Measurements from ENCODE around the gene RASGRP4. TPM values are rescaled to one million over a fixed set of nuclear protein-coding genes. Genes with fewer than 3 reads are reported as not detected.
"Not testable (repeated sequence)": the region's sequence is repeated elsewhere in the genome, so short reads cannot be mapped to it uniquely, and the experiment has no call there.

Gene RASGRP4
- total RNA-seq, 1 donor from 2014 or later = not detected

DNA sequence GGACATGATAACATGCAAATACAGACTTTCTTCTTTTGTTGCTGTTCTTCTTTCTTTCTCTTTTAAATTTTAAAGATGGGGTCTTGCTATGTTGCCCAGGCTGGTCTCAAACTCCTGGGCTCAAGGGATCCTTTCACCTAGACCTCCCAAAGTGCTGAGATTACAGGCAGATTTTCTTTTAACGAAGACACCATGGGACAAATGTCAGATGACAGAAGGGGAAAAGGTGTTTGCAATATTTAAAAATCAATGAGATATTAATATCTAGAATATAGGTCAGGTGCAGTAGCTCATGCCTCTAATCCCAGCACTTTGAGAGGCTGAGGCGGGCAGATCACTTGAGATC is 3.8 kb upstream of the RASGRP4 start:
- no peak overlapping the region for H3K4me3 ChIP-seq (ENCODE audit: insufficient read depth, low read depth, low read length)
- no peaks in the 10 kb centered on the region for H3K9me3 ChIP-seq (ENCODE audit: insufficient read depth, low read depth, low read length)
- peaks cover 2% of the 10 kb centered on the region for H3K36me3 Mint-ChIP-seq (ENCODE audit: low read depth, unreplicated experiment)
- no peak overlapping the region for H3K4me2 ChIP-seq (ENCODE audit: low read length)
- FAIRE-seq = no peak
- no peak overlapping the region for H3K27ac ChIP-seq (ENCODE audit: low read depth, low read length)
- H3K9me3 Mint-ChIP-seq (ENCODE audit: unreplicated experiment) = peaks cover 1% of the 10 kb centered on the region
- no peaks in the 10 kb centered on the region for H4K20me1 ChIP-seq (ENCODE audit: insufficient read depth, low read length)
- peaks cover 1% of the 10 kb centered on the region for H3K4me1 Mint-ChIP-seq (ENCODE audit: low read depth, unreplicated experiment)
- TF ChIP-seq, protein P1, sequence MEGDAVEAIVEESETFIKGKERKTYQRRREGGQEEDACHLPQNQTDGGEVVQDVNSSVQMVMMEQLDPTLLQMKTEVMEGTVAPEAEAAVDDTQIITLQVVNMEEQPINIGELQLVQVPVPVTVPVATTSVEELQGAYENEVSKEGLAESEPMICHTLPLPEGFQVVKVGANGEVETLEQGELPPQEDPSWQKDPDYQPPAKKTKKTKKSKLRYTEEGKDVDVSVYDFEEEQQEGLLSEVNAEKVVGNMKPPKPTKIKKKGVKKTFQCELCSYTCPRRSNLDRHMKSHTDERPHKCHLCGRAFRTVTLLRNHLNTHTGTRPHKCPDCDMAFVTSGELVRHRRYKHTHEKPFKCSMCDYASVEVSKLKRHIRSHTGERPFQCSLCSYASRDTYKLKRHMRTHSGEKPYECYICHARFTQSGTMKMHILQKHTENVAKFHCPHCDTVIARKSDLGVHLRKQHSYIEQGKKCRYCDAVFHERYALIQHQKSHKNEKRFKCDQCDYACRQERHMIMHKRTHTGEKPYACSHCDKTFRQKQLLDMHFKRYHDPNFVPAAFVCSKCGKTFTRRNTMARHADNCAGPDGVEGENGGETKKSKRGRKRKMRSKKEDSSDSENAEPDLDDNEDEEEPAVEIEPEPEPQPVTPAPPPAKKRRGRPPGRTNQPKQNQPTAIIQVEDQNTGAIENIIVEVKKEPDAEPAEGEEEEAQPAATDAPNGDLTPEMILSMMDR (IDR thresholded peaks at IDR 0.05; ENCODE audit: insufficient read depth, low read depth, low read length) = no peak
- TF ChIP-seq EZH2 (IDR thresholded peaks at IDR 0.05; ENCODE audit: insufficient read depth, low read length) = no peak
- H3K27me3 Mint-ChIP-seq (ENCODE audit: low read depth, unreplicated experiment) = peaks cover 23% of the 10 kb centered on the region
- no peaks in the 10 kb centered on the region for H3K79me2 ChIP-seq (ENCODE audit: insufficient read depth, low read length)
- H3K27ac Mint-ChIP-seq (ENCODE audit: unreplicated experiment) = no peak overlapping the region
- no peak for DNase-seq (ENCODE audit: low read depth)
- no peak overlapping the region for H3K9ac ChIP-seq (ENCODE audit: low read length)
- H3K4me1 ChIP-seq (ENCODE audit: insufficient read depth, low read length) = no peaks in the 10 kb centered on the region
- H3K36me3 ChIP-seq (ENCODE audit: insufficient read depth, low read length) = no peaks in the 10 kb centered on the region
- peaks cover 16% of the 10 kb centered on the region for H3K27me3 ChIP-seq (ENCODE audit: insufficient read depth, low read length)
- no peak overlapping the region for H3K4me3 Mint-ChIP-seq (ENCODE audit: unreplicated experiment)
- H2AFZ ChIP-seq (ENCODE audit: low read depth, low read length) = no peak overlapping the region

DNA sequence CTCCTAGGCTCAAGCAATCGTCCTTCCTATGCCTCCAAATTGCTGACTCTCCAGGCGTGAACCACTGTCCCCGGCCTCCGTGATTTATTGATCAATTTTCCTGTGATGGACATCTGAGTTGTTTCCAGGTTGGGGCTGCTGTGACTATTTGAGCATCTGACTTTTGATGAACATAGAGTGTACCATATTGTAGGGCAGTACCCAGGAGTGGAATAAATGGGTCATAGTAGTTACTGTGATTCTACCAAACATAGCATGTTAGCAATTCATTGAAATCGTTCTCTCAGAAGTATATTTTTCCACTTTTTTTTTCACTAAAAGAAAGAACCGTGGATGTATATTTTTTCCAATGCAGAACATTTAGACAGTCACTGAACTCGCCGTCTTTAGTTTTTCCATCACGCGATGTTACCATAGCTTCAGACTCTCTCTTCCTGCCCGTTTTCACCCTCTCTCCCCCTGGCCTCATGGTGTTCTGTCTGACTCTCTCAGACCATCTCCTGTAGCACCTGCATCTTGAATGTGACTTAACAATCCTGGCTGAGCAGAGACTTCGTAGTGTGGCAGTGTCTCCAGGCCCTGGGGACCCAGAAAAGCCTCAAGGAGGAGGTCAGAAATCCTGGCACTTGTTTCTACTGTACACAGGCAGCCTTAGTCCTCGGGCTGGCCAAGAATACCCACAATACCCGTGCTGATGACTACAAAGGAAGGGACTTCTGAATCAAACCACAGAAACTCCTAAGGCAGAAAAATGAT is 3.2 kb upstream of the RASGRP4 start:
- no peak overlapping the region for H3K9ac ChIP-seq (ENCODE audit: low read length)
- FAIRE-seq = no peak

DNA sequence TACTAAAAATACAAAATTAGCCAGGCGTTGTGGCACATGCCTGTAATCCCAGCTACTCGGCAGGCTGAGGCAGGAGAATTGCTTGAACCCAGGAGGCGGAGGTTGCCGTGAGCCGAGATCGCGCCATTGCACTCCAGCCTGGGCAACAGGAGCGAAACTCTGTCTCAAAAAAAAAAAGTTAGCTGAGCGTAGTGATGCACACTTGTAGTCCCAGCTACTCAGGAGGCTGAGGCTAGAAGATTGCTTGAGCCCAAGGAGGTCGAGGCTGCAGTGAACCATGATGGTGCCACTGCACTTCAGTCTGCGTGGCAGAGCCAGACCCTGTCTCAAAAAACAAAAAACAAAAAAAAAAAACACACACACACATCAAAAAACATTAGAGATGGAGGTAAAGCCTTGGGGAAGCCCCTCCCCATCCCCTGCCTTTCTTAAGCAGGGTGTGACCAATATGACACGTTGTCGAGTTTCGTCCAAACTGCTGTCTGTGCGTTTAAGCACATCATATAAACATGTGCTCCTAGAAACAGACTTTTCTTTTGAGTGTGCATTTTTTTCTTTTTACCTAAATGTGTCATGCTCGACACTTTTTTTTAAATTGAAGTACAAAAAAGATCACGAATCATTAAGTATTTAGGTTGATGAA is 1.1 kb upstream of the RASGRP4 start:
- H3K79me2 ChIP-seq (ENCODE audit: insufficient read depth, low read length); H4K20me1 ChIP-seq (ENCODE audit: insufficient read depth, low read length); H3K9me3 ChIP-seq (ENCODE audit: insufficient read depth, low read depth, low read length); H3K4me1 Mint-ChIP-seq (ENCODE audit: low read depth, unreplicated experiment); H3K9ac ChIP-seq (ENCODE audit: low read length); H3K9me3 Mint-ChIP-seq (ENCODE audit: unreplicated experiment); H3K36me3 Mint-ChIP-seq (ENCODE audit: low read depth, unreplicated experiment); H3K4me1 ChIP-seq (ENCODE audit: insufficient read depth, low read length); H2AFZ ChIP-seq (ENCODE audit: low read depth, low read length); FAIRE-seq; H3K4me2 ChIP-seq (ENCODE audit: low read length); H3K4me3 Mint-ChIP-seq (ENCODE audit: unreplicated experiment); H3K36me3 ChIP-seq (ENCODE audit: insufficient read depth, low read length); H3K27ac Mint-ChIP-seq (ENCODE audit: unreplicated experiment); H3K27ac ChIP-seq (ENCODE audit: low read depth, low read length); DNase-seq (ENCODE audit: low read depth); H3K4me3 ChIP-seq (ENCODE audit: insufficient read depth, low read depth, low read length): not testable (repeated sequence)
- H3K27me3 Mint-ChIP-seq (ENCODE audit: low read depth, unreplicated experiment) = peaks cover 16% of the 10 kb centered on the region
- peaks cover 11% of the 10 kb centered on the region for H3K27me3 ChIP-seq (ENCODE audit: insufficient read depth, low read length)

More for the DNA sequence above, 3.2 kb upstream of the RASGRP4 start:
- peaks cover 1% of the 10 kb centered on the region for H3K4me1 Mint-ChIP-seq (ENCODE audit: low read depth, unreplicated experiment)
- Histone ChIP-seq H3K27me3 (ENCODE audit: insufficient read depth, low read length) (peaks cover 15% of the 10 kb centered on the region), H3K36me3 (ENCODE audit: insufficient read depth, low read length) (no peaks in the 10 kb centered on the region), H3K4me1 (ENCODE audit: insufficient read depth, low read length) (no peaks in the 10 kb centered on the region), H3K79me2 (ENCODE audit: insufficient read depth, low read length) (no peaks in the 10 kb centered on the region), H3K9me3 (ENCODE audit: insufficient read depth, low read depth, low read length) (no peaks in the 10 kb centered on the region), H3K4me2 (ENCODE audit: low read length) (no peak overlapping the region), H3K27ac (ENCODE audit: low read depth, low read length) (no peak overlapping the region), H2AFZ (ENCODE audit: low read depth, low read length) (no peak overlapping the region), H4K20me1 (ENCODE audit: insufficient read depth, low read length) (no peaks in the 10 kb centered on the region), H3K4me3 (ENCODE audit: insufficient read depth, low read depth, low read length) (no peak overlapping the region)
- peaks cover 21% of the 10 kb centered on the region for H3K27me3 Mint-ChIP-seq (ENCODE audit: low read depth, unreplicated experiment)
- peaks cover under 1% of the 10 kb centered on the region for H3K9me3 Mint-ChIP-seq (ENCODE audit: unreplicated experiment)
- H3K4me3 Mint-ChIP-seq (ENCODE audit: unreplicated experiment) = no peak overlapping the region
- TF ChIP-seq EZH2 (IDR thresholded peaks at IDR 0.05; ENCODE audit: insufficient read depth, low read length) = no peak
- TF ChIP-seq, protein P1 (IDR thresholded peaks at IDR 0.05; ENCODE audit: insufficient read depth, low read depth, low read length) = no peak
- DNase-seq (ENCODE audit: low read depth) = no peak
- peaks cover 2% of the 10 kb centered on the region for H3K36me3 Mint-ChIP-seq (ENCODE audit: low read depth, unreplicated experiment)
- H3K27ac Mint-ChIP-seq (ENCODE audit: unreplicated experiment) = no peak overlapping the region
